Endothelial cell of umbilical vein (primary cell): ENCODE results near the gene CHERP. TPM values are rescaled to one million over a fixed set of nuclear protein-coding genes. Genes with fewer than 3 reads are reported as not detected.

Source experiments
- BruUV-seq: library from RNA; stranded (reverse); fragments of 400-500 nt; replicated peaks from 2 replicates; lab custom pipeline; 2021; lab: Mats Ljungman, UMichigan
- CTCF ChIA-PET: fragments of 300-600, 350-600 bp; sonication (Branson Sonifier 250); formaldehyde crosslinking; loops from one replicate; lab custom pipeline; 2021; ENCODE audit warnings: antibody characterized with exemption, inconsistent platforms; lab: Charles Lee
- POLR2A ChIA-PET: fragments of 300-600, 350-600 bp; sonication (Branson Sonifier 250); formaldehyde crosslinking; loops from one replicate; lab custom pipeline; 2021; ENCODE audit warnings: antibody characterized with exemption, inconsistent platforms; lab: Charles Lee
- DNase-seq: peaks from one replicate; pipeline ENCODE4 v3.0.0-alpha.2; 2011; ENCODE audit warnings: low read depth, low spot score
- FAIRE-seq: peaks from 2 replicates; lab custom pipeline; 2011; peaks lifted over from hg19 to GRCh38; lab: Jason Lieb, UNC
- H2AFZ ChIP-seq: 2 replicates; pipeline ENCODE4 v1.6.0; 2012; ENCODE audit warnings: low read depth, low read length, control low read depth, inconsistent platforms
- H3K27ac ChIP-seq: 2 replicates; pipeline ENCODE4 v1.5.1; 2011; ENCODE audit warnings: low read depth, mild to moderate bottlenecking, control low read depth, low read length, moderate library complexity; ENCODE audit not compliant: insufficient read depth
- H3K27me3 ChIP-seq, 2 experiments: 2 replicates each; pipeline versions ENCODE4 v1.6.0 to v1.6.1; 2011; ENCODE audit warnings: low read length in 2 of 2, mixed read lengths in 1 of 2; ENCODE audit not compliant: control insufficient read depth in 2 of 2, insufficient read depth in 2 of 2
- H3K36me3 ChIP-seq, 2 experiments: 2 replicates in 1 of 2; 3 replicates in 1 of 2; pipeline ENCODE4 v1.5.1; 2011; ENCODE audit warnings: low read length in 2 of 2, mild to moderate bottlenecking in 1 of 2, moderate library complexity in 1 of 2; ENCODE audit not compliant: control insufficient read depth in 2 of 2, insufficient read depth in 2 of 2; ENCODE audit errors: extremely low read depth in 1 of 2
- H3K4me1 ChIP-seq: 3 replicates; pipeline ENCODE4 v1.5.1; 2011; ENCODE audit warnings: mild to moderate bottlenecking, low read length; ENCODE audit not compliant: control insufficient read depth, insufficient read depth; ENCODE audit errors: extremely low read depth
- H3K4me2 ChIP-seq: 2 replicates; pipeline ENCODE4 v1.6.1; 2011; ENCODE audit warnings: low read length, control low read depth, mixed read lengths; ENCODE audit not compliant: insufficient read depth
- H3K4me3 ChIP-seq, 3 experiments: fragments of 200-600 bp in 1 of 3; sonication (generic), shearing (Covaris generic) in 1 of 3; replicated peaks in 1 of 3; 2 replicates each; pipeline ENCODE4 v1.5.1; 2011 to 2016; ENCODE audit warnings: control low read depth in 3 of 3, low read length in 3 of 3, mild to moderate bottlenecking in 2 of 3, inconsistent platforms in 1 of 3, low read depth in 1 of 3, moderate library complexity in 1 of 3; ENCODE audit not compliant: insufficient read depth in 1 of 3
- H3K79me2 ChIP-seq: 2 replicates; pipeline ENCODE4 v1.6.0; 2012; ENCODE audit warnings: low read length, inconsistent platforms; ENCODE audit not compliant: control insufficient read depth, insufficient read depth
- H3K9ac ChIP-seq: replicated peaks from 2 replicates; pipeline ENCODE3; 2011; ENCODE audit warnings: low read length, control low read depth; ENCODE audit not compliant: insufficient read depth; ENCODE audit errors: extremely low read depth
- H3K9me1 ChIP-seq: replicated peaks from 3 replicates; pipeline ENCODE4 v1.6.0; 2011; ENCODE audit warnings: mild to moderate bottlenecking, low read length; ENCODE audit not compliant: control insufficient read depth, insufficient read depth; ENCODE audit errors: extremely low read depth
- H3K9me3 ChIP-seq: replicated peaks from 2 replicates; pipeline ENCODE4 v1.5.1; 2012; ENCODE audit warnings: low read length, inconsistent platforms; ENCODE audit not compliant: control insufficient read depth, insufficient read depth
- H4K20me1 ChIP-seq: replicated peaks from 2 replicates; pipeline ENCODE3; 2011; ENCODE audit warnings: mild to moderate bottlenecking, low read length; ENCODE audit not compliant: control insufficient read depth, insufficient read depth; ENCODE audit errors: extremely low read depth
- CTCF ChIP-seq, 2 donors: IDR thresholded peaks; 1 replicate in 1 of 2; 2 replicates in 1 of 2; pipeline ENCODE4 v1.5.1; 2011; ENCODE audit warnings: low read length in 2 of 2, mild to moderate bottlenecking in 2 of 2, moderate library complexity in 2 of 2, control low read depth in 1 of 2, inconsistent platforms in 1 of 2, low read depth in 1 of 2; ENCODE audit not compliant: insufficient read depth in 1 of 2; ENCODE audit errors: extremely low read depth in 1 of 2
- EZH2 ChIP-seq: IDR thresholded peaks from 2 replicates; pipeline ENCODE4 v1.6.1; 2012; ENCODE audit warnings: borderline replicate concordance, low read depth, mild to moderate bottlenecking, moderate library complexity, low read length, inconsistent platforms; ENCODE audit not compliant: severe bottlenecking
- FOS ChIP-seq: IDR thresholded peaks from 2 replicates; pipeline ENCODE4 v1.6.1; 2011; ENCODE audit warnings: mild to moderate bottlenecking, low read length, moderate library complexity, borderline replicate concordance; ENCODE audit not compliant: insufficient read depth
- GATA2 ChIP-seq: IDR thresholded peaks from 2 replicates; pipeline ENCODE4 v1.7.0; 2011; ENCODE audit warnings: low read depth, mild to moderate bottlenecking, moderate library complexity, mixed read lengths, low read length; ENCODE audit not compliant: insufficient read length, insufficient read depth
- JUN ChIP-seq: IDR thresholded peaks from 2 replicates; pipeline ENCODE4 v1.6.1; 2011; ENCODE audit warnings: borderline replicate concordance, low read depth; ENCODE audit not compliant: insufficient read length, insufficient read depth
- MAX ChIP-seq: IDR thresholded peaks from 2 replicates; pipeline ENCODE4 v1.6.1; 2011; ENCODE audit not compliant: insufficient read depth, insufficient read length
- MYC ChIP-seq: IDR thresholded peaks from one replicate; pipeline ENCODE4 v1.6.1; 2011; ENCODE audit warnings: mild to moderate bottlenecking, low read depth, low read length
- POLR2A ChIP-seq: IDR thresholded peaks from 2 replicates; pipeline ENCODE4 v1.6.1; 2012; ENCODE audit warnings: low read depth, mild to moderate bottlenecking, control low read depth, low read length
- POLR2AphosphoS5 ChIP-seq: IDR thresholded peaks from 2 replicates; pipeline ENCODE4 v1.6.1; 2012; ENCODE audit warnings: low read depth, mild to moderate bottlenecking, control low read depth, low read length, moderate library complexity; ENCODE audit not compliant: insufficient read depth
- dilution Hi-C: fragments of 300-500 bp; cut with MboI; formaldehyde crosslinking; loops from one replicate; pipeline ENCODE4 v1.15.0; 2019; ENCODE audit warnings: low sequenced_read_pairs; ENCODE audit not compliant: extremely low pct_ligation_motif_present
- intact Hi-C: fragments of 100-400 bp; cut with micrococcal nuclease; formaldehyde crosslinking; loops from one replicate; pipeline ENCODE4 v1.10.0; 2022
- polyA plus RNA-seq, 4 experiments: library from polyadenylated mRNA; depleted of rRNA in 3 of 4; stranded (reverse) in 3 of 4; unstranded in 1 of 4; fragments of >200 nt; gene quantifications; 2 replicates each; pipeline versions ENCODE4 v1.2.1 to v1.2.3, GENCODE V29; 2011 to 2012; ENCODE audit warnings: missing spikeins in 1 of 4
- total RNA-seq: library from RNA; stranded (reverse); gene quantifications from 2 replicates; pipeline ENCODE4 v1.2.3, GENCODE V29; 2021

Gene CHERP
- total and polyA plus RNA-seq, 2 donors (not counting 3 experiments of a cell fraction or from before 2014, with no cell fraction given), result 8.9 to 53.9 TPM

DNA sequence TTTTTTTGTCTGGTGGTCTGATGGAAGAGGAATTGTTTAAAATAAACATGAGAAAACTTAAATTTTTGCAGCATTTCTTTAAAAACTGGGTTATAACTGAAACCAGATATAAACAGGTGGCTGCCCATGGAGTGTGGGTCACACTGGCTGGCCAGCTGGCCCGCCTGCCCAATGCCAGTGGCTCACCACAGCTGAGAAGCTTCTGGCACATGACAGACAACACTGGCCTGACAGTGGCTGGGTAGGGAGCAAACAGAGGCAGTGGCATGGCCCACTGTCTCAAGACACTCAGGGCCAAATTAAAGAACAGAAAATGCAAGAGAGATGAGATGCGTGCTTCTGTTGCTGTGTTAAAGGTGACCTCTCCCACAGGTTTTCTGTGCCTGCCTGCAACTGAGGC is 33.0 kb upstream of the CHERP start:
- Histone ChIP-seq H3K36me3 (peaks cover 0 to 16% of the 10 kb centered on the region in 2 experiments), H3K9me3 (no peaks in the 10 kb centered on the region), H3K79me2 (peaks cover 66% of the 10 kb centered on the region), H3K27ac (no peak overlapping the region), H3K4me1 (peaks cover 16% of the 10 kb centered on the region), H3K4me2 (no peak overlapping the region), H2AFZ (no peak overlapping the region), H3K9me1 (no peaks in the 10 kb centered on the region), H3K9ac (no peak overlapping the region), H3K4me3 (no peak overlapping the region), H3K27me3 (no peaks in the 10 kb centered on the region), H4K20me1 (no peaks in the 10 kb centered on the region)
- FAIRE-seq (no peak), DNase-seq (no peak)
- POLR2A ChIA-PET, result no interaction called here
- dilution Hi-C loops, result no loop called here
- CTCF ChIA-PET, result no interaction called here
- no TSS peak for BruUV-seq
- intact Hi-C loops, result no loop called here
- TF ChIP-seq POLR2A, result no peak
- TF ChIP-seq CTCF (IDR thresholded peaks at IDR 0.05; ENCODE audit: extremely low read depth in 1 of 2, insufficient read depth in 1 of 2, low read depth in 1 of 2, low read length in 2 of 2), result no peak
- no peak for TF ChIP-seq GATA2
- TF ChIP-seq MYC, result no peak
- TF ChIP-seq EZH2, result no peak
- TF ChIP-seq JUN, result no peak
- TF ChIP-seq MAX, result no peak
- no peak for TF ChIP-seq POLR2AphosphoS5
- no peak for TF ChIP-seq FOS
